Esophagus muscularis mucosa (tissue), 3 donors: ENCODE results near the gene DOCK8.

Experiments
- CTCF ChIP-seq, 3 experiments: fragments of 200-600 bp in 2 of 3; fragments of 450-650 bp in 1 of 3; sonication (generic) in 2 of 3; IDR thresholded peaks; one replicate each; pipeline ENCODE4 v1.5.1; 2017 to 2019; ENCODE audit warnings: antibody characterized with exemption in 3 of 3, mild to moderate bottlenecking in 2 of 3, moderate library complexity in 1 of 3
- POLR2A ChIP-seq: fragments of 450-650 bp; IDR thresholded peaks from one replicate; pipeline ENCODE4 v1.6.1; 2017; ENCODE audit warnings: antibody characterized with exemption, moderate library complexity, mild to moderate bottlenecking, low read depth
- POLR2AphosphoS5 ChIP-seq, 2 donors: sonication (generic); formaldehyde crosslinking; IDR thresholded peaks; one replicate each; pipeline ENCODE4 v1.6.1; 2017; ENCODE audit warnings: antibody characterized with exemption in 2 of 2

- no peak for TF ChIP-seq CTCF (IDR thresholded peaks at IDR 0.05)
- TF ChIP-seq POLR2AphosphoS5 (IDR thresholded peaks at IDR 0.05), result no peak
- no peak for TF ChIP-seq POLR2A
Measured at GRCh38 chr9:216866-217265, 2.2 kb downstream of the DOCK8 start.
